Right lobe of liver (tissue), 4 donors: ENCODE results near the gene TGFBR3L.

Experiments used
- CTCF ChIP-seq, 4 donors: fragments of 200-600 bp in 3 of 4; fragments of 450-650 bp in 1 of 4; IDR thresholded peaks; one replicate each; pipeline versions ENCODE4 v1.5.1 to v1.8.0; 2016 to 2022; ENCODE audit warnings: antibody characterized with exemption in 4 of 4, mild to moderate bottlenecking in 2 of 4
- POLR2A ChIP-seq: fragments of 450-650 bp; IDR thresholded peaks from one replicate; pipeline ENCODE4 v1.6.1; 2017; ENCODE audit warnings: antibody characterized with exemption, mild to moderate bottlenecking
- donor health status: DM: no; HTN: no; CAD: no.
- donor health status: DM: no; HTN: no; CAD: no.
- donor health status: DM: no; HTN: yes; CAD: no.

GRCh38 chr19:7866399-7867091 is 48.1 kb upstream of the TGFBR3L start:
- no peak for TF ChIP-seq CTCF (IDR thresholded peaks at IDR 0.05)
- TF ChIP-seq POLR2A, result no peak
